Hippocampal formation (tissue), 2 donors: ENCODE data around the gene GUSB.

Experiments used
- DNase-seq, 2 donors: peaks; one replicate each; lab custom pipeline; 2025; lab: John Stamatoyannopoulos, UW

The GUSB gene

GRCh38 chr7:65927489-65928448, 54.2 kb downstream of the GUSB start:
- no peak for DNase-seq

GRCh38 chr7:65926588-65926987, 55.4 kb downstream of the GUSB start:
- DNase-seq: no peak

GRCh38 chr7:65925040-65925439, 57.0 kb downstream of the GUSB start:
- DNase-seq: no peak

- DNase-seq: no peak
Measured at GRCh38 chr7:65924193-65924592, 57.8 kb downstream of the GUSB start.

GRCh38 chr7:65923316-65923715, 58.7 kb downstream of the GUSB start:
- DNase-seq: no peak

- DNase-seq: no peak
Measured at GRCh38 chr7:65915921-65916657, 65.9 kb downstream of the GUSB start.

- no peak for DNase-seq
Measured at GRCh38 chr7:65912237-65912636, 69.8 kb downstream of the GUSB start.
